HepG2 (cell line): ENCODE data around the gene TFEB. TPM values are rescaled to one million over a fixed set of nuclear protein-coding genes. Genes with fewer than 3 reads are reported as not detected.

Source experiments
- CHD4 ChIP-seq: fragments of 200-600 bp; sonication (generic); IDR thresholded peaks from 2 replicates; pipeline ENCODE4 v1.7.0; 2017; ENCODE audit warnings: mild to moderate bottlenecking, low read length, borderline replicate concordance
- DR1 ChIP-seq: sonication (generic); formaldehyde crosslinking; IDR thresholded peaks from 2 replicates; pipeline ENCODE4 v1.8.0; 2021; ENCODE audit warnings: mild to moderate bottlenecking, missing genetic modification reagents, inconsistent platforms
- FOXA3 ChIP-seq: IDR thresholded peaks from 2 replicates; pipeline ENCODE4 v1.6.1; 2016; ENCODE audit warnings: missing genetic modification reagents, missing compliant biosample characterization
- GPN1 ChIP-seq: sonication (generic); formaldehyde crosslinking; IDR thresholded peaks from 2 replicates; pipeline ENCODE4 v1.5.1; 2020; ENCODE audit warnings: missing genetic modification reagents, borderline replicate concordance
- HNF4A ChIP-seq: sonication (generic); formaldehyde crosslinking; IDR thresholded peaks from 2 replicates; pipeline ENCODE4 v1.4.0; 2020; ENCODE audit warnings: missing genetic modification reagents
- JUN ChIP-seq: sonication (generic); formaldehyde crosslinking; IDR thresholded peaks from 2 replicates; pipeline ENCODE4 v1.4.0; 2020; ENCODE audit warnings: mild to moderate bottlenecking, missing genetic modification reagents
- JUNB ChIP-seq: sonication (generic); formaldehyde crosslinking; IDR thresholded peaks from 2 replicates; pipeline ENCODE4 v1.8.0; 2022; ENCODE audit warnings: missing genetic modification reagents, mild to moderate bottlenecking, borderline replicate concordance
- KDM6A ChIP-seq: IDR thresholded peaks from 2 replicates; pipeline ENCODE4 v1.6.1; 2016; ENCODE audit warnings: low read depth
- KLF13 ChIP-seq: sonication (generic); formaldehyde crosslinking; IDR thresholded peaks from 2 replicates; pipeline ENCODE4 v1.4.0; 2020; ENCODE audit warnings: mild to moderate bottlenecking, missing genetic modification reagents
- MED1 ChIP-seq: sonication (generic); formaldehyde crosslinking; IDR thresholded peaks from 2 replicates; pipeline ENCODE4 v1.4.0; 2020; ENCODE audit warnings: missing genetic modification reagents
- MYC ChIP-seq: sonication (generic); formaldehyde crosslinking; IDR thresholded peaks from 2 replicates; pipeline ENCODE4 v1.9.0; 2021; ENCODE audit warnings: missing genetic modification reagents, borderline replicate concordance
- PHF8 ChIP-seq: sonication (generic); formaldehyde crosslinking; IDR thresholded peaks from 2 replicates; pipeline ENCODE4 v1.5.0; 2020; ENCODE audit warnings: missing genetic modification reagents
- SKIL ChIP-seq: sonication (generic); formaldehyde crosslinking; IDR thresholded peaks from 2 replicates; pipeline ENCODE4 v1.8.0; 2022; ENCODE audit warnings: missing genetic modification reagents, mild to moderate bottlenecking, moderate library complexity, borderline replicate concordance
- SMAD9 ChIP-seq: sonication (generic); formaldehyde crosslinking; IDR thresholded peaks from 2 replicates; pipeline ENCODE4 v1.5.1; 2020; ENCODE audit warnings: mild to moderate bottlenecking, missing genetic modification reagents
- YEATS4 ChIP-seq: sonication (generic); formaldehyde crosslinking; IDR thresholded peaks from 2 replicates; pipeline ENCODE4 v1.4.0; 2020; ENCODE audit warnings: missing genetic modification reagents, borderline replicate concordance
- ZFP82 ChIP-seq: sonication (generic); formaldehyde crosslinking; IDR thresholded peaks from 2 replicates; pipeline ENCODE4 v1.5.1; 2020; ENCODE audit warnings: mild to moderate bottlenecking, missing genetic modification reagents, borderline replicate concordance
- ZNF205 ChIP-seq: IDR thresholded peaks from 2 replicates; pipeline ENCODE4 v1.6.1; 2018; ENCODE audit warnings: missing biosample characterization, missing genetic modification reagents
- ZNF282 ChIP-seq: fragments of 450-650 bp; IDR thresholded peaks from 2 replicates; pipeline ENCODE4 v1.6.1; 2018; ENCODE audit not compliant: partially characterized antibody
- ZNF441 ChIP-seq: sonication (generic); formaldehyde crosslinking; IDR thresholded peaks from 2 replicates; pipeline ENCODE4 v1.7.0; 2021; ENCODE audit warnings: missing genetic modification reagents, borderline replicate concordance
- ZNF484 ChIP-seq: sonication (generic); formaldehyde crosslinking; IDR thresholded peaks from 2 replicates; pipeline ENCODE4 v1.5.1; 2020; ENCODE audit warnings: mild to moderate bottlenecking, low read depth, missing genetic modification reagents, borderline replicate concordance
- ZNF550 ChIP-seq: sonication (generic); formaldehyde crosslinking; IDR thresholded peaks from 2 replicates; pipeline ENCODE4 v1.4.0; 2020; ENCODE audit warnings: mild to moderate bottlenecking, missing genetic modification reagents, borderline replicate concordance
- ZNF598 ChIP-seq: sonication (generic); formaldehyde crosslinking; IDR thresholded peaks from 2 replicates; pipeline ENCODE4 v1.5.1; 2020; ENCODE audit warnings: mild to moderate bottlenecking, missing genetic modification reagents, borderline replicate concordance
- ZNF660 ChIP-seq: sonication (generic); formaldehyde crosslinking; IDR thresholded peaks from 2 replicates; pipeline ENCODE4 v1.5.1; 2020; ENCODE audit warnings: mild to moderate bottlenecking, low read depth, missing genetic modification reagents, borderline replicate concordance
- ZNF720 ChIP-seq: sonication (generic); formaldehyde crosslinking; IDR thresholded peaks from 2 replicates; pipeline ENCODE4 v1.4.0; 2020; ENCODE audit warnings: missing genetic modification reagents
- ZNF724P ChIP-seq: sonication (generic); formaldehyde crosslinking; IDR thresholded peaks from 2 replicates; pipeline ENCODE4 v1.8.0; 2022; ENCODE audit warnings: missing genetic modification reagents, borderline replicate concordance
- polyA plus RNA-seq, 8 experiments: library from polyadenylated mRNA; depleted of rRNA in 3 of 8; stranded (reverse) in 7 of 8; unstranded in 1 of 8; fragments of >200 nt; fragmentation: Illumina TruSeq in 4 of 8; extraction: Trizol in 4 of 8; gene quantifications; 2 replicates each; pipeline versions ENCODE4 v1.2.1 to v1.2.3, GENCODE V29; 2011 to 2016; ENCODE audit warnings: low read depth in 4 of 8, missing spikeins in 1 of 8, mixed read lengths in 1 of 8; ENCODE audit not compliant: insufficient read depth in 1 of 8
- total RNA-seq, 5 experiments: library from RNA; depleted of rRNA; stranded (reverse); fragments of >200 nt; fragmentation: Illumina TruSeq; extraction: Trizol; gene quantifications; 2 replicates each; pipeline ENCODE4 v1.2.3, GENCODE V29; 2016; ENCODE audit warnings: low read depth in 1 of 5
- TF ChIP-seq, protein P1 (sequence below): sonication (generic); formaldehyde crosslinking; IDR thresholded peaks from 2 replicates; pipeline ENCODE4 v1.5.1; 2020; ENCODE audit warnings: mild to moderate bottlenecking, missing genetic modification reagents, moderate library complexity

TFEB gene
- total and polyA plus RNA-seq, 2 of the 13 experiments (the other 11 are each of a cell fraction or from before 2014, with no cell fraction given), result 13.3 to 18.7 TPM

GRCh38 chr6:41740366-41741162, 5.2 kb upstream of the TFEB start (continued):
- TF ChIP-seq, protein P1, sequence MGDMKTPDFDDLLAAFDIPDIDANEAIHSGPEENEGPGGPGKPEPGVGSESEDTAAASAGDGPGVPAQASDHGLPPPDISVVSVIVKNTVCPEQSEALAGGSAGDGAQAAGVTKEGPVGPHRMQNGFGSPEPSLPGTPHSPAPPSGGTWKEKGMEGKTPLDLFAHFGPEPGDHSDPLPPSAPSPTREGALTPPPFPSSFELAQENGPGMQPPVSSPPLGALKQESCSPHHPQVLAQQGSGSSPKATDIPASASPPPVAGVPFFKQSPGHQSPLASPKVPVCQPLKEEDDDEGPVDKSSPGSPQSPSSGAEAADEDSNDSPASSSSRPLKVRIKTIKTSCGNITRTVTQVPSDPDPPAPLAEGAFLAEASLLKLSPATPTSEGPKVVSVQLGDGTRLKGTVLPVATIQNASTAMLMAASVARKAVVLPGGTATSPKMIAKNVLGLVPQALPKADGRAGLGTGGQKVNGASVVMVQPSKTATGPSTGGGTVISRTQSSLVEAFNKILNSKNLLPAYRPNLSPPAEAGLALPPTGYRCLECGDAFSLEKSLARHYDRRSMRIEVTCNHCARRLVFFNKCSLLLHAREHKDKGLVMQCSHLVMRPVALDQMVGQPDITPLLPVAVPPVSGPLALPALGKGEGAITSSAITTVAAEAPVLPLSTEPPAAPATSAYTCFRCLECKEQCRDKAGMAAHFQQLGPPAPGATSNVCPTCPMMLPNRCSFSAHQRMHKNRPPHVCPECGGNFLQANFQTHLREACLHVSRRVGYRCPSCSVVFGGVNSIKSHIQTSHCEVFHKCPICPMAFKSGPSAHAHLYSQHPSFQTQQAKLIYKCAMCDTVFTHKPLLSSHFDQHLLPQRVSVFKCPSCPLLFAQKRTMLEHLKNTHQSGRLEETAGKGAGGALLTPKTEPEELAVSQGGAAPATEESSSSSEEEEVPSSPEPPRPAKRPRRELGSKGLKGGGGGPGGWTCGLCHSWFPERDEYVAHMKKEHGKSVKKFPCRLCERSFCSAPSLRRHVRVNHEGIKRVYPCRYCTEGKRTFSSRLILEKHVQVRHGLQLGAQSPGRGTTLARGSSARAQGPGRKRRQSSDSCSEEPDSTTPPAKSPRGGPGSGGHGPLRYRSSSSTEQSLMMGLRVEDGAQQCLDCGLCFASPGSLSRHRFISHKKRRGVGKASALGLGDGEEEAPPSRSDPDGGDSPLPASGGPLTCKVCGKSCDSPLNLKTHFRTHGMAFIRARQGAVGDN, result peak; percentile 29; the same call in 1 of the 2 replicates
- TF ChIP-seq SKIL (CRISPR knock-in tag) (no peak), ZFP82 (CRISPR knock-in tag) (no peak), ZNF282 (no peak), MYC (0 out of 2 replicates have a peak, but pooled peaks have one; percentile 16), ZNF205 (no peak), KDM6A (no peak), ZNF720 (CRISPR knock-in tag) (no peak), PHF8 (CRISPR knock-in tag) (0 out of 2 replicates have a peak, but pooled peaks have one; percentile 12), ZNF484 (CRISPR knock-in tag) (no peak), SMAD9 (CRISPR knock-in tag) (no peak), DR1 (CRISPR knock-in tag) (no peak), FOXA3 (CRISPR knock-in tag) (no peak), YEATS4 (CRISPR knock-in tag) (no peak), HNF4A (CRISPR knock-in tag) (no peak), ZNF441 (CRISPR knock-in tag) (no peak), ZNF550 (CRISPR knock-in tag) (no peak), MED1 (CRISPR knock-in tag) (no peak), ZNF598 (CRISPR knock-in tag) (no peak), KLF13 (CRISPR knock-in tag) (no peak), JUNB (no peak), ZNF660 (CRISPR knock-in tag) (no peak), ZNF724P (CRISPR knock-in tag) (no peak), GPN1 (CRISPR knock-in tag) (no peak), CHD4 (0 out of 2 replicates have a peak, but pooled peaks have one; percentile 14), JUN (CRISPR knock-in tag) (peak; percentile 22; the same call in 1 of the 2 replicates)
